IPS DF 4.7 (cell line): ENCODE results near the gene OR2A42.
"Not testable (repeated sequence)": the region's sequence is repeated elsewhere in the genome, so short reads cannot be mapped to it uniquely, and the experiment has no call there.

Experiments
- DNase-seq: peaks from one replicate; pipeline ENCODE4 v3.0.0-alpha.2; 2013; ENCODE audit warnings: low spot score; ENCODE audit errors: extremely low read depth

The OR2A42 gene

DNA sequence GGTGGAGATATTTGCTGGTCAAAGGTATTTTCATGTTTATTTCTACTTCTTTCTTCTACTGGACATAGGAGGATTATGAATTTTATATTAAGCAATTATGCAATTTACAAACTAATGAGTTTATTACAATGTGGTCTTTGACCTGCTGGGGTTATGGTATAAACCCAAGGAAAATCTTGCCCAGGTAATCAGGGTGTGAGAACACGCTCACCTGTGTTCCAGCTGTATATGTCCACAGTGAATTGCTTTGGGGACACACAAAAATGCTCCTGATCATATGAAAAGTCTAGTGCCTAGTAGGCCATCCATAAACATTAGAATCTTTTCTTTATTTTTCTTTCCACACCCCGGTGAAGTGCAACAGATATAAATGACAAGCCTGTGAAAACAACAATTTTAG is at the start of gene OR2A42:
TSS of gene OR2A42 (minus strand) at position 241 of the 400 bp plus-strand sequence. CDS start 6,762 bp downstream, outside the sequence.
- not testable (repeated sequence) for DNase-seq

DNA sequence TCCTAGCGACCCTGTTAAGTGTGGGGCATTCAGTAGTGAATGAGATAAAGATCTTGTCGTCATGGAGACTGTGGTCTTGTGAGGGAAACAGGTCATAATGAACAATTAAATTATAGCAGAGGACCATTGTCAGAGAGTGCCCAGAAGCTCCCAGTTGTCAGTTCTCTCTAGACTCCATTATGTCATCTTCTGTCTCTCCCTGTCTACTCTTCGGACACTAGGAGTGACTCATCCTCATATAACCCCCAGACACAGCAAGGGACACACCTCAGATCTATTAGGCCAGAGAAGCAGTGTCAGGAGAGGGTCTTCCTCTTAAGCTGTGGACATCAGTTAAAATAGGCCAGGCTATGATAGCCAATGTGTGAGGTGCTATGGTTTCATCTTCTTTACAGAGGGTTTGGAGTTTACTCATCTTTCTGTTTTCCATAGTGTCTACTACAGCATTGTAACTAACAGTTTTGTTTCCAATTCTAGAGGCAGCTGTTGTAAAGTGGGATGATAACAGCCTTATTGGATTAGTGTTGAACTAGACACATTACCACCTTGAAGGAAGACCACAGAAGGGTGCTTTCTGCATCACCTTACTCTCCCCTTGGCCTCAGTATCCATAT is 47.9 kb upstream of the OR2A42 start:
- not testable (repeated sequence) for DNase-seq

DNA sequence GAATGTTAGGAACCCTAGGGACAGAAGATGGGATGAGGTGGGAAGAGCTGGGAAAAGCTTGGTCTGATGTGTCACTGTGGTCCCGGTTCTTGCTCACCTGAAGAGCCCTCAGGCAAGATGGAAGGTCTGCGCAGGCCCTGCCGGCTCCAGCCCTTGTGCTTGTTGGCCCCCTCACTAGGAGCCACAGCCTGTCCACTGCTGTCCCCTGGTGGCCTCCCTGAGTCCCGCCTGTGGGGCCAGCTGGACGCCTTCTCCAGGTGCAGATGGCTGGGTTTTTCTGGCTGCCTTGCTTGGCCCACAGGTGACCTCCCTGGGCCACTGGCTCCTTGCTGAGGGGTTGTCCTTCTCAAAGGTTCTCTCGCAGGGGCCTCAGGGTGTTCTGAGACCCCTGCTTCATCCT is 44.3 kb upstream of the OR2A42 start:
- not testable (repeated sequence) for DNase-seq

- DNase-seq: not testable (repeated sequence)
Observed at GRCh38 chr7:144282490-144282889, 43.1 kb upstream of the OR2A42 start.

DNA sequence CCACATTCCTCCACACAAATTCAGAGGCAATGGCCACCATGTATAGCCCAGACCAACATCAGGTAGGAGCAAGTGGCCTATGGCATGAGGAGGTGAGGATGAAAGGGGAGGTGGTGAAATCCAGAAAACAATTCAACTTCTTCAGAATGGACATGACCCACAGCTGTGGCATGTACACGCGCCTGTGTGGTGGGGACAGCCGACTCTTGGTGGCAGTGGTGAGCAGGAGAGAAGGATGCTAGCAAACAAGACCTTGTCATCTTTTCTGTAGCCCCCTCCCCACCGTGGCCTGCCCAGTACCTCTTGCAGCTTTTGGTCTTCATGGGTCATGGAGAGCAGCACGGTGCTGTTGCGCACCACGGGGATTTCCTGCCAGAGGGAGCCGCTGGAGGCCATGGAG is 42.6 kb upstream of the OR2A42 start:
- DNase-seq: not testable (repeated sequence)

DNA sequence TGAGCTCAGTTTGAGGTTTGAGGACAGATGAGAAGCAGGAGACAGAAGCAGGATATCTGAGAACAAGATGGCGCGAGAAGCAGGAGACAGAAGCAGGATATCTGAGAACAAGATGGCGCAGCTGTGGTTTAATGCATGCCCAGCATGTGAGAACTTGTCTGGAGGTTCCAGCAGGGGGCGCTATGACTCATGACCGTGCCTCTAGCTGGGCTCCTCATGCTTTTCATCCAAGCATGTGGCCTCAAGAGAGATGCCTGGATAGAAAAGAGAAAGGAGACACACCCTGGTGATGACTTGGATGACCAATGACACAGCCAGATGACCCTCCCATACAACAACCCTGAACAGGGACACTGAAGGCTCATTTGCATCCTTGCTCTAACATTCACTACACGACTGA is 40.6 kb upstream of the OR2A42 start:
- not testable (repeated sequence) for DNase-seq

GRCh38 chr7:144275281-144275680 is 35.9 kb upstream of the OR2A42 start:
- not testable (repeated sequence) for DNase-seq

DNA sequence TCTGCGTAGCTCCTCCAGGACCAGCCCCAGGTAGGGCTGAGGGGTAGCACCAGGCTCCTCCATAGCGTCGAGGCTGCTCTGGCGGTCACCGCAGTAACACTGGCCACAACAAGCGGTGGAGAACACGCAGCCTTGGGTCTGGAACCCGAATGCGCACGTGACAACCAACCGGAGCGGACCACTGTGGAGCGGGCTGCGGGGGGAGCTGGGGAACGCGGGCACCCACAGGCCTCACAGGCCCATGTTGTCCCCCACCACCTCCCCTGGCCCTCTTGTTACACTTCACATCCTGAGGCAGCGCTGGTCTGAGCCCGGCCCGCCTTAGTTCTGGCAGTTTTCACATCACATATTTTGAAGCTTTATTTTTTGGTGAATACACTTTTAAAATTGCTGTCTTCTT is 29.8 kb upstream of the OR2A42 start, which contains the start of gene CTAGE8:
TSS of gene CTAGE8 (minus strand) at position 101 of the 400 bp plus-strand sequence. CDS start at position 63, 38 bp downstream.
- DNase-seq: not testable (repeated sequence)

GRCh38 chr7:144264692-144265091 is 25.3 kb upstream of the OR2A42 start, which contains the start of gene OR2A7:
Gene OR2A7 (minus strand): TSS chr7:144264792. CDS start chr7:144259628, 5,164 bp downstream.
- not testable (repeated sequence) for DNase-seq

DNA sequence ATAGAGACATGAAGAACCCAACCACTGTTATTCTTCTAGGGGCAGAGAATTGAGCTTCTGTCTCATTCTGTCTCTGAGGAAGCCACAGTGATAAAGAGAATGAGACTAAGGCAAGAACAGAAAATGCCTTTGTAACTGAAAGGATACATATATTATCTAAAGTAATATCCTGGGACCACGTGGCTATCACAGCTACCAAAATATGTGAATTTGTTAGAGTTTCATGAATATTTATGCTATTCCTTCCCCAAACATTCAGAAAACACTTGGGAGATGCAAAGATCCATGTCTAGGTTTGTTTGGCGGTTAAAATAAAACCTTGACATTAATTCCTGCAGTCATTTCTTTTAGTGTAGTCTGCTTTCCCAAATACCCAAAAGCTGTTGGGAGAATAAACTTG is 22.7 kb upstream of the OR2A42 start:
- not testable (repeated sequence) for DNase-seq

DNA sequence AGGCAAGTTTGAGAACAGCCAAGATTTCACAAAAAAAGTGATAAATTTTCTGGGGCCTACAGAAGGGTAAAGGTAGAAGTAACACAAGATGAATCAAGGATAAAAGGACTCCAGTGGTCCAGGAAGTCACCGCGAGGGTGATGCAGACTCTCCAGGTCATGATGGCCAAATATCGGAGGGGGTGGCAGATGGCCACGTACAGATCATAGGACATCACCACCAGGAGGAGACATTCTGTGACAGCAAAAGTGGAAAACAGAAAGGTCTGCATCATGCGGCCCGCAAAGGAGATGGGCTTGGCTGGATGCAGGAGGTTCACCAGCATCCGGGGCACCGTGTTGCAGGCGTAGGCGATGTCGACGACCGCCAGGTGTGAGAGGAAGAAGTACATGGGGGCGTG is 19.7 kb upstream of the OR2A42 start:
- not testable (repeated sequence) for DNase-seq

DNA sequence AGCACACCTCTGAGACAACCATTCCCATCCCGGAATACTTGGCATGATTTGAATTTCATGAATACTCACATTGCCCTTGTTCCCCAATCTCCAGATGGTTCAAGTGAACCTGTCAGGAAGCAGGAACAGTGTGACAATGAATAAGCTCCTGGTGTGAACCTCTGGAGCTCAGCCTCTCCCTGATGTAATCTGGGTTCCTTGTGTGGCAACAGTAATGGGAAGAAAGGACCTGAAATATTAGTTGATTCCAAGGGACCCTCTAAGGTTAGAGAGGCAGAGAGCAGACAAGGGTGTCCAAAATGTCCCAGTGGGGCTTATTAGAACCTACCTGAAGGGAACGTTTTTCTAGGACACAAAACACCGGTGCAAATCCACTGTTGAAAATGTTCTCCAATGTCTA is 16.7 kb upstream of the OR2A42 start:
- DNase-seq: no peak

GRCh38 chr7:144255471-144255897 is 16.1 kb upstream of the OR2A42 start:
- no peak for DNase-seq

- DNase-seq: not testable (repeated sequence)
Observed at GRCh38 chr7:144252307-144252706, 12.9 kb upstream of the OR2A42 start.

GRCh38 chr7:144247674-144248330 is 8.4 kb upstream of the OR2A42 start:
- not testable (repeated sequence) for DNase-seq

DNA sequence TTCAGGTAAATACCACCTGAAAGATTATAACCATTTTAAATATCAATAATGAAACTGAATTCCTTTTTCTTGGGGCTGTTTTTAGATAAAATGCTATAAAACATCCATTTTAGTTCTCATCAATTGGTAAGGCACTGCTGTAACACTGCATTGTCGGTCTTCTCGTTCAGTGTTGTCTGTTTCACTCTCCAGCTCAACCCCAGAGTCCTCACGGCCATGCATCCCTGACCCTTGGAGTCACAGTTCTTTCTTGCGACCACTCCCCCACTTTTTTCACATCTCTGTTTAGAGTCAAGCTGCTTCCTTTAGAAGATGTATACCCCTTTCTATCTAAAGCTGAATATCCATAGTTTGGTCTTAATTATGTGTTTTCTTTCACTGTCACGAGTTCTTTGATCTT is 7.6 kb upstream of the OR2A42 start:
- DNase-seq: not testable (repeated sequence)

- not testable (repeated sequence) for DNase-seq
Observed at GRCh38 chr7:144245372-144245771, 6.0 kb upstream of the OR2A42 start.

DNA sequence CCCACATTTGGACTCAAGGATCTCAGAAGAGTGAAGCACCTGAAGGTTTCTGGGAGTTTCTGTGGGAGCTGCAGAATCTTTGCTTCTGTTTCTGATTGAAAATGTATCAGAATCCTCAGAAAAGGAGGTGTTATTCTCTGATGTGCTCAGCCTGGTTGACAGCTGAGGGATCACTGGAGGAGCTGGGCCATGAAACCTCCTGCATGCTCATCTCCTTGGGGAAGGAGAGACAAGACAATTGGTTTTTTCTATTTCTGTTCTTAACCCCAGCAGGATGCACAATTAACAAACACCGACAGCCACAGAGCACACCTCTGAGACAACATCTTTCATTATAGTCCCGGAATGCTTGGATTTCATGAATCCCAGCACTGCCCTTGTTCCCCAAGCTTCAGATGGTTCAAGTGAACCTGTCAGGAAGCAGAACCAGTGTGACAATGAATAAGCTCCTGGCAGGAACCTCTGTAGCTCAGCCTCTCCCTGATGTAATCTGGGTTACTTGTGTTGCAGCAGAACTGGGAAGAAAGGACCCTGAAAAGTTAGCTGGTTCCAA is 799 bp downstream of the OR2A42 start:
- DNase-seq: not testable (repeated sequence)

GRCh38 chr7:144233039-144233438 is 6.4 kb downstream of the OR2A42 start:
- not testable (repeated sequence) for DNase-seq

DNA sequence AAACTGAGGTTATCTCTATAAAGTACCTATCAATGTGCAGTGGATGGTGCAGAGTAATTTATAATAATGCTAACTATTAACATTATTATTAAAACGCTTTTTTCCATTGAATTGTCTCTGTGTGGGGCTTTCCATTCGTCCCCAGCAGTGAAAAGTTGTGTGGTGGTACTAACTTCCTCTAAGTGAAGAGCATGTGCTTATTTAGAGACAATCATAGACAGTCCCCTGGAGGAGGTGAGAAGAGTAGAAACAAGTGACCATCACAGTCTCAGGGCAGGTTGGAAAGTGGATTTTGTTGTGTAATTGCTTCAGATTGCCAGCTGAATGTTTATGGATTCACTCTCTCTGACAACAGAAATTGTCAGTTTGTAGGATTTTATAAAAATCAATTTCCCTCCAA is 8.4 kb downstream of the OR2A42 start:
- not testable (repeated sequence) for DNase-seq

DNA sequence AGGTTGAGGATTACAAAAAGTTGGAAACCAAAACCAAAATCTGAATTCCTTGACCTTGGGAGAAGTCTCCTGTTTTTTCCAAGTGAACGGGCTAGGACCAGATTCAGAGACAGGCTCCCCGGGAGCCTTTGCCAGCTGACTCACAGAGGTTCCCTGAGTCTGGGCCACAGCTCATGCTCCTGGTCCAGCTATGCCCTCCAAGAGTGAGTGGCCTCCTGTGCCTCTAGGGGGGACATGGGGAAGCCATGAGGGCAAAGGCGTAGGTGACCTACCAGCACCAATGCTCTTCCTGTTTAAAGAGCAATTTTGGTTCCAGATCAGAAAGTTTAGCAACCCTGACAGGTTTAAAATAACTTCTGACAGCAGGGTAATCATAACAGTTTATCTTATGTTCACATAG is 10.6 kb downstream of the OR2A42 start:
- DNase-seq: not testable (repeated sequence)

DNA sequence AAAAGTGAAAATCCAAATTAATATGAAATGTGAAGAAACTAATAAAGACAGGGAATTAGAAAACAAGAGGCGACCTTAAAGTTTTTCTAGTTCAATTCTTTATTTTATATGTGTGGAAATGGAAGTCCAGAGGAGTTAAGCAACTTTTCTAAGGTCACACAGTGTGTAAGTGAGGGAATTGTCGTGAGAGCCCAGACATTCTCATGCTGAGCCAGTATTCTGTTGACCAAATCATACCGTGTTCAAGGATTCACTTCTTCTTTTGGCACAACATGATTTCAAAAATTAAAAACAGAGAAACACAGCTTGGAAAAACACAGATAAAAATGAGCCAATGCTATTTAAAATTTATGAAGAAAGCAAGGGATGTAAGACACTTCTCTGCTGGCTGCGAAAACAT is 12.5 kb downstream of the OR2A42 start:
- DNase-seq: not testable (repeated sequence)
